CD14-positive monocyte (primary cell): ENCODE data around the gene LRP1B. TPM values are rescaled to one million over a fixed set of nuclear protein-coding genes. Genes with fewer than 3 reads are reported as not detected.

Source experiments
- DNase-seq, 3 donors: peaks; one replicate each; pipeline ENCODE4 v3.0.0-alpha.2; 2011 to 2022
- H2AFZ ChIP-seq: 2 replicates; pipeline ENCODE4 v1.6.0; 2012; ENCODE audit warnings: mild to moderate bottlenecking, low read depth, low read length, inconsistent platforms; ENCODE audit not compliant: insufficient read depth, poor library complexity, severe bottlenecking
- H3K27ac ChIP-seq, 2 donors: 1 replicate in 1 of 2; 2 replicates in 1 of 2; pipeline ENCODE4 v1.5.1; 2012 to 2013; ENCODE audit warnings: low read length in 2 of 2, control low read depth in 1 of 2, inconsistent platforms in 1 of 2, low read depth in 1 of 2, mild to moderate bottlenecking in 1 of 2
- H3K27me3 ChIP-seq, 2 donors: one replicate each; pipeline versions ENCODE4 v1.6.0 to v1.6.1; 2011 to 2013; ENCODE audit warnings: low read length in 2 of 2; ENCODE audit not compliant: control insufficient read depth in 2 of 2, insufficient read depth in 2 of 2
- H3K36me3 ChIP-seq, 2 donors: replicated peaks in 1 of 2; 1 replicate in 1 of 2; 2 replicates in 1 of 2; pipeline versions ENCODE4 v1.5.1 to v1.6.1; 2012 to 2013; ENCODE audit warnings: low read length in 2 of 2, control low read depth in 1 of 2, inconsistent platforms in 1 of 2, mild to moderate bottlenecking in 1 of 2; ENCODE audit not compliant: insufficient read depth in 2 of 2, control insufficient read depth in 1 of 2
- H3K4me1 ChIP-seq, 2 donors: 1 replicate in 1 of 2; 2 replicates in 1 of 2; pipeline versions ENCODE4 v1.5.1 to v1.6.1; 2012 to 2013; ENCODE audit warnings: low read length in 2 of 2, control low read depth in 1 of 2, inconsistent platforms in 1 of 2, mild to moderate bottlenecking in 1 of 2, moderate library complexity in 1 of 2; ENCODE audit not compliant: insufficient read depth in 2 of 2, control insufficient read depth in 1 of 2
- H3K4me2 ChIP-seq: replicated peaks from 2 replicates; pipeline ENCODE3; 2012; ENCODE audit warnings: low read length, moderate library complexity, mild to moderate bottlenecking; ENCODE audit not compliant: poor library complexity, severe bottlenecking; ENCODE audit errors: extremely low read depth
- H3K4me3 ChIP-seq, 3 experiments: fragments of 200-600 bp in 1 of 3; sonication (generic) in 1 of 3; replicated peaks in 1 of 3; 1 replicate in 2 of 3; 2 replicates in 1 of 3; pipeline ENCODE4 v1.5.1; 2011 to 2013; ENCODE audit warnings: low read length in 3 of 3, mild to moderate bottlenecking in 3 of 3, control low read depth in 2 of 3, low read depth in 2 of 3, inconsistent platforms in 1 of 3, moderate library complexity in 1 of 3
- H3K79me2 ChIP-seq: 2 replicates; pipeline ENCODE4 v1.6.0; 2012; ENCODE audit warnings: mild to moderate bottlenecking, control low read depth, inconsistent platforms, low read length, moderate library complexity; ENCODE audit not compliant: insufficient read depth
- H3K9ac ChIP-seq: 2 replicates; pipeline ENCODE4 v1.6.0; 2017; ENCODE audit warnings: low read length, mild to moderate bottlenecking; ENCODE audit not compliant: insufficient read depth, poor library complexity, severe bottlenecking
- H3K9me3 ChIP-seq, 2 donors: replicated peaks in 1 of 2; 1 replicate in 1 of 2; 2 replicates in 1 of 2; pipeline versions ENCODE4 v1.5.1 to v1.6.1; 2012 to 2013; ENCODE audit warnings: low read length in 2 of 2, control low read depth in 1 of 2; ENCODE audit not compliant: control insufficient read depth in 1 of 2, insufficient read depth in 1 of 2
- H4K20me1 ChIP-seq: 2 replicates; pipeline ENCODE4 v1.6.0; 2012; ENCODE audit warnings: mild to moderate bottlenecking, low read length, control low read depth, moderate library complexity; ENCODE audit not compliant: insufficient read depth
- H3K27ac Mint-ChIP-seq, 7 donors: one replicate each; pipeline ENCODE4 v1.8.0; 2020; ENCODE audit warnings: mild to moderate bottlenecking in 7 of 7, mixed read lengths in 7 of 7, moderate library complexity in 6 of 7, inconsistent platforms in 2 of 7
- H3K27me3 Mint-ChIP-seq, 3 donors: one replicate each; pipeline ENCODE4 v1.8.0; 2021 to 2022; ENCODE audit warnings: low read depth in 3 of 3, mild to moderate bottlenecking in 3 of 3, mixed read lengths in 3 of 3, moderate library complexity in 3 of 3, inconsistent platforms in 1 of 3
- H3K36me3 Mint-ChIP-seq, 2 donors: one replicate each; pipeline ENCODE4 v1.8.0; 2020; ENCODE audit warnings: mixed read lengths in 2 of 2, inconsistent platforms in 1 of 2, mild to moderate bottlenecking in 1 of 2
- H3K4me1 Mint-ChIP-seq: one replicate; pipeline ENCODE4 v1.8.0; 2020; ENCODE audit warnings: mild to moderate bottlenecking, mixed read lengths
- H3K4me3 Mint-ChIP-seq, 2 donors: one replicate each; pipeline ENCODE4 v1.8.0; 2020; ENCODE audit warnings: mild to moderate bottlenecking in 2 of 2, mixed read lengths in 2 of 2, moderate library complexity in 1 of 2
- H3K9me3 Mint-ChIP-seq, 7 donors: one replicate each; pipeline ENCODE4 v1.8.0; 2020 to 2022; ENCODE audit warnings: mixed read lengths in 7 of 7, mild to moderate bottlenecking in 6 of 7, moderate library complexity in 6 of 7, inconsistent platforms in 2 of 7
- WGBS: methylation state at CpG from one replicate; pipeline ENCODE4 v1.1.5; 2013; ENCODE audit warnings: missing lambda C conversion rate; ENCODE audit not compliant: insufficient coverage; 5-methylcytosine and 5-hydroxymethylcytosine counted together
- intact Hi-C, 2 donors: fragments of 100-400 bp; cut with micrococcal nuclease; formaldehyde crosslinking; loops; one replicate each; pipeline versions ENCODE4 v1.15.0 to v1.15.1; 2023
- polyA plus RNA-seq, 3 donors: library from polyadenylated mRNA; depleted of rRNA in 1 of 3; unstranded in 2 of 3; stranded (reverse) in 1 of 3; fragments of 300-500 nt in 2 of 3; fragments of >200 nt in 1 of 3; fragmentation: Illumina TruSeq in 2 of 3; gene quantifications; 1 replicate in 2 of 3; 2 replicates in 1 of 3; pipeline ENCODE4 v1.2.3, GENCODE V29; 2012 to 2021
- TF ChIP-seq, protein P1 (sequence below): fragments of 200-600 bp; IDR thresholded peaks from one replicate; pipeline ENCODE4 v1.8.0; 2022; ENCODE audit warnings: antibody characterized with exemption, mild to moderate bottlenecking

The LRP1B gene
- polyA plus RNA-seq, 3 donors, result not detected

DNA sequence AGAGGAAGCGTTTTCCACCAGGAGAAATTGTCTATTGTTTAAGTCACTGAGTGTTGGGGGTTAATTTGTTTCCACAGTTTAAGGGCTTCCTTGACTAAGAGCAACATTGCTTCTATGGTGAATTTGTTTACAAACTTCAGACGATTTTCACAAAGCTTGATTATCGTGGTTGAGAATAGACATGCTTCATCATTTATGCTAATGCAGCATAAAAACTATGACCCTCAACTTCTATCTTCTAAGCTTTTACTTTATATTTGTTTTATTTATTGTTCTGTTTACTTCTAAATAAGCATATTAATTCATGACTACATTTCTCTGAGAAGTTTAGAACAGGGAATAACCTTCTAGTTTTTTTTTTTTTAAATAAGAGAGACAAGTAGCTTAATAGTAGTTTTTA is 483.5 kb downstream of the LRP1B start:
- no peak overlapping the region for H2AFZ ChIP-seq
- Mint-ChIP-seq H3K4me3 (no peak overlapping the region), H3K36me3 (no peaks in the 10 kb centered on the region), H3K4me1 (no peaks in the 10 kb centered on the region), H3K9me3 (peaks cover 0 to 5% (median 2%) of the 10 kb centered on the region in 7 donors), H3K27ac (no peak overlapping the region), H3K27me3 (no peaks in the 10 kb centered on the region)
- H3K9ac ChIP-seq, result no peak overlapping the region
- no peaks in the 10 kb centered on the region for H3K36me3 ChIP-seq
- no peaks in the 10 kb centered on the region for H3K9me3 ChIP-seq
- TF ChIP-seq, protein P1, sequence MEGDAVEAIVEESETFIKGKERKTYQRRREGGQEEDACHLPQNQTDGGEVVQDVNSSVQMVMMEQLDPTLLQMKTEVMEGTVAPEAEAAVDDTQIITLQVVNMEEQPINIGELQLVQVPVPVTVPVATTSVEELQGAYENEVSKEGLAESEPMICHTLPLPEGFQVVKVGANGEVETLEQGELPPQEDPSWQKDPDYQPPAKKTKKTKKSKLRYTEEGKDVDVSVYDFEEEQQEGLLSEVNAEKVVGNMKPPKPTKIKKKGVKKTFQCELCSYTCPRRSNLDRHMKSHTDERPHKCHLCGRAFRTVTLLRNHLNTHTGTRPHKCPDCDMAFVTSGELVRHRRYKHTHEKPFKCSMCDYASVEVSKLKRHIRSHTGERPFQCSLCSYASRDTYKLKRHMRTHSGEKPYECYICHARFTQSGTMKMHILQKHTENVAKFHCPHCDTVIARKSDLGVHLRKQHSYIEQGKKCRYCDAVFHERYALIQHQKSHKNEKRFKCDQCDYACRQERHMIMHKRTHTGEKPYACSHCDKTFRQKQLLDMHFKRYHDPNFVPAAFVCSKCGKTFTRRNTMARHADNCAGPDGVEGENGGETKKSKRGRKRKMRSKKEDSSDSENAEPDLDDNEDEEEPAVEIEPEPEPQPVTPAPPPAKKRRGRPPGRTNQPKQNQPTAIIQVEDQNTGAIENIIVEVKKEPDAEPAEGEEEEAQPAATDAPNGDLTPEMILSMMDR, result no peak
- H3K4me1 ChIP-seq, result no peaks in the 10 kb centered on the region
- intact Hi-C loops, result no loop called here
- H3K27ac ChIP-seq, result no peak overlapping the region
- WGBS, result no CpG with 5 or more reads among the region's 3 CpGs
- no peak for DNase-seq
- H3K79me2 ChIP-seq, result no peaks in the 10 kb centered on the region
- H3K4me2 ChIP-seq, result no peak overlapping the region
- H4K20me1 ChIP-seq, result no peaks in the 10 kb centered on the region
- H3K27me3 ChIP-seq, result no peaks in the 10 kb centered on the region
- no peak overlapping the region for H3K4me3 ChIP-seq

DNA sequence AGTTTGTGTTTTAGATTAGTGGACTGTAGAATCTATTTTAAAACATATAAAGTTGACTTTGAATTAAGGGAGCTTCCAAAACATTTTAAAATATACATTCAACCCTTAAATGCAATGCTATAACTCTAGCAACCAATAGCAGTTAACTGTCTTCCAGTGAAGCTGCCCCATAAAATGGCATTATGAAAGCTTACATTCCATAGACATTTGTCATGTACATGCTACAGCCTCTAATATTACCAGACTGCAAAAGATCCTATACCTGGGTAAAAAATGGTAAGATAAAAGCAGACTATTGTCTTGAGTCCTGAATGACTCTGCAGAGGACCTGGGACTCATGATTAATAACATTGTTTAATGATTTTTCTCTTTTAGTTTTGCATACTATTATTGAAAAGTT is 489.4 kb downstream of the LRP1B start:
- no peaks in the 10 kb centered on the region for H3K27me3 ChIP-seq

More for the DNA sequence above, 489.4 kb downstream of the LRP1B start:
- Histone ChIP-seq H3K36me3 (no peaks in the 10 kb centered on the region), H3K27ac (no peak overlapping the region), H3K4me3 (no peak overlapping the region), H3K9ac (no peak overlapping the region), H4K20me1 (no peaks in the 10 kb centered on the region), H3K79me2 (no peaks in the 10 kb centered on the region), H3K4me1 (no peaks in the 10 kb centered on the region), H3K9me3 (peaks cover 0 to 6% of the 10 kb centered on the region in 2 donors), H2AFZ (no peak overlapping the region), H3K4me2 (no peak overlapping the region)
- Mint-ChIP-seq H3K9me3 (peaks cover 0 to 10% (median 5%) of the 10 kb centered on the region in 7 donors), H3K27ac (no peak overlapping the region), H3K27me3 (no peaks in the 10 kb centered on the region), H3K4me1 (no peaks in the 10 kb centered on the region), H3K36me3 (no peaks in the 10 kb centered on the region), H3K4me3 (no peak overlapping the region)
- intact Hi-C loops, result no loop called here
- DNase-seq, result no peak
- TF ChIP-seq, protein P1, result no peak
